Suprapubic skin (tissue), 4 donors: Measurements from ENCODE around the gene ISY1. TPM values are rescaled to one million over a fixed set of nuclear protein-coding genes. Genes with fewer than 3 reads are reported as not detected.
"Not testable (repeated sequence)": the region's sequence is repeated elsewhere in the genome, so short reads cannot be mapped to it uniquely, and the experiment has no call there.

ENCODE experiments used
- DNase-seq, 2 donors: peaks; one replicate each; pipeline ENCODE4 v3.0.0-alpha.2; 2019; ENCODE audit warnings: low spot score in 2 of 2
- H3K27ac ChIP-seq: fragments of 200-600 bp; sonication (generic); one replicate; pipeline ENCODE4 v1.5.1; 2019
- H3K27me3 ChIP-seq: fragments of 200-600 bp; sonication (generic); one replicate; pipeline ENCODE4 v1.5.1; 2019
- H3K36me3 ChIP-seq: fragments of 200-600 bp; sonication (generic); one replicate; pipeline ENCODE4 v1.5.1; 2019
- H3K4me1 ChIP-seq: fragments of 200-600 bp; sonication (generic); one replicate; pipeline ENCODE4 v1.5.1; 2019
- H3K4me3 ChIP-seq: fragments of 200-600 bp; sonication (generic); one replicate; pipeline ENCODE4 v1.5.1; 2019; ENCODE audit warnings: mild to moderate bottlenecking
- H3K9me3 ChIP-seq: fragments of 200-600 bp; sonication (generic); one replicate; pipeline ENCODE4 v1.5.1; 2019
- EP300 ChIP-seq: sonication (generic); formaldehyde crosslinking; IDR thresholded peaks from one replicate; pipeline ENCODE4 v1.6.1; 2017; ENCODE audit warnings: antibody characterized with exemption
- POLR2A ChIP-seq, 2 donors: fragments of 450-650 bp; IDR thresholded peaks; one replicate each; pipeline ENCODE4 v1.6.1; 2017; ENCODE audit warnings: antibody characterized with exemption in 2 of 2, mild to moderate bottlenecking in 2 of 2, moderate library complexity in 2 of 2
- POLR2AphosphoS5 ChIP-seq, 3 donors: sonication (generic); formaldehyde crosslinking; IDR thresholded peaks; one replicate each; pipeline ENCODE4 v1.6.1; 2017; ENCODE audit warnings: antibody characterized with exemption in 3 of 3
- WGBS: methylation state at CpG from one replicate; pipeline ENCODE4 v1.1.5; 2018; 5-methylcytosine and 5-hydroxymethylcytosine counted together
- total RNA-seq, 4 donors: library from RNA; depleted of rRNA; stranded (reverse); fragments of >200 nt; gene quantifications; one replicate each; pipeline ENCODE4 v1.1.0, GENCODE V29; 2016
- TF ChIP-seq, protein P1 (sequence below), 2 donors: fragments of 200-600 bp in 1 of 2; fragments of 450-650 bp in 1 of 2; sonication (generic) in 1 of 2; IDR thresholded peaks; one replicate each; pipeline ENCODE4 v1.5.1; 2016 to 2019; ENCODE audit warnings: antibody characterized with exemption in 2 of 2, mild to moderate bottlenecking in 1 of 2, moderate library complexity in 1 of 2

The ISY1 gene
- total RNA-seq, 4 donors from 2014 or later, result 6.3 to 18.2 (median 16.3) TPM

DNA sequence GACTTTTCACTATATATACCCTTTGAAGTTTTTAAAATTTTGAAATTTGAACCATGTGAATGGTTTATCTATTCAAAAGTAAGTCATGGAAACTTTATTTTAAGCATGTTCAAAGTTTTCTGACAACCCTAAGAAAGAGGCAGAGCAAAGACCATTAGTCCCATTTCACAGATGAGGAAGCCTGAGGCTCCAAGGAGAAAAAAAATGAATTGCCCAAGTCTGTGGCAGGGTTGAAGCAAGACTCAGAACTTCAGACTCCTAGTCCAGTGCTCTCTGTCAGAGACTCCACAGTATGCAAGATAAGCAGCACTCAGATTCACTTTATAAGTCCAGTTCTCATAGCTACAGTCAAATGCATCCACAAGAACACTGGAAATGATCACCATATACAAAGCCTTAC is 43.7 kb downstream of the ISY1 start:
- no peaks in the 10 kb centered on the region for H3K36me3 ChIP-seq
- H3K27ac ChIP-seq, result no peak overlapping the region
- DNase-seq, result no peak
- no peaks in the 10 kb centered on the region for H3K9me3 ChIP-seq
- peaks cover 28% of the 10 kb centered on the region for H3K4me1 ChIP-seq
- no peak overlapping the region for H3K4me3 ChIP-seq
- TF ChIP-seq, protein P1, sequence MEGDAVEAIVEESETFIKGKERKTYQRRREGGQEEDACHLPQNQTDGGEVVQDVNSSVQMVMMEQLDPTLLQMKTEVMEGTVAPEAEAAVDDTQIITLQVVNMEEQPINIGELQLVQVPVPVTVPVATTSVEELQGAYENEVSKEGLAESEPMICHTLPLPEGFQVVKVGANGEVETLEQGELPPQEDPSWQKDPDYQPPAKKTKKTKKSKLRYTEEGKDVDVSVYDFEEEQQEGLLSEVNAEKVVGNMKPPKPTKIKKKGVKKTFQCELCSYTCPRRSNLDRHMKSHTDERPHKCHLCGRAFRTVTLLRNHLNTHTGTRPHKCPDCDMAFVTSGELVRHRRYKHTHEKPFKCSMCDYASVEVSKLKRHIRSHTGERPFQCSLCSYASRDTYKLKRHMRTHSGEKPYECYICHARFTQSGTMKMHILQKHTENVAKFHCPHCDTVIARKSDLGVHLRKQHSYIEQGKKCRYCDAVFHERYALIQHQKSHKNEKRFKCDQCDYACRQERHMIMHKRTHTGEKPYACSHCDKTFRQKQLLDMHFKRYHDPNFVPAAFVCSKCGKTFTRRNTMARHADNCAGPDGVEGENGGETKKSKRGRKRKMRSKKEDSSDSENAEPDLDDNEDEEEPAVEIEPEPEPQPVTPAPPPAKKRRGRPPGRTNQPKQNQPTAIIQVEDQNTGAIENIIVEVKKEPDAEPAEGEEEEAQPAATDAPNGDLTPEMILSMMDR (IDR thresholded peaks at IDR 0.05), result no peak
- TF ChIP-seq EP300, result no peak
- no peak for TF ChIP-seq POLR2AphosphoS5 (IDR thresholded peaks at IDR 0.05)
- TF ChIP-seq POLR2A (IDR thresholded peaks at IDR 0.05), result no peak
- H3K27me3 ChIP-seq, result no peaks in the 10 kb centered on the region

GRCh38 chr3:129116482-129116946 is 44.3 kb downstream of the ISY1 start:
- DNase-seq, result no peak
- TF ChIP-seq POLR2A (IDR thresholded peaks at IDR 0.05) (no peak), POLR2AphosphoS5 (IDR thresholded peaks at IDR 0.05) (no peak), EP300 (no peak)
- TF ChIP-seq, protein P1 (IDR thresholded peaks at IDR 0.05), result no peak
- Histone ChIP-seq H3K4me1 (peaks cover 24% of the 10 kb centered on the region), H3K27me3 (no peaks in the 10 kb centered on the region), H3K27ac (no peak overlapping the region), H3K4me3 (no peak overlapping the region), H3K9me3 (no peaks in the 10 kb centered on the region), H3K36me3 (no peaks in the 10 kb centered on the region)
- WGBS, result 69% methylated on average over 5 of the region's 5 CpGs

- H3K4me1 ChIP-seq, result peaks cover 15% of the 10 kb centered on the region
- 89% methylated on average over 6 of the region's 6 CpGs for WGBS
- no peak for DNase-seq
- TF ChIP-seq POLR2AphosphoS5 (IDR thresholded peaks at IDR 0.05), result no peak
- TF ChIP-seq, protein P1 (IDR thresholded peaks at IDR 0.05), result no peak
- TF ChIP-seq POLR2A (IDR thresholded peaks at IDR 0.05), result no peak
- no peak for TF ChIP-seq EP300
- H3K27me3 ChIP-seq, result no peaks in the 10 kb centered on the region
- H3K9me3 ChIP-seq, result no peaks in the 10 kb centered on the region
- no peak overlapping the region for H3K4me3 ChIP-seq
- H3K36me3 ChIP-seq, result peaks cover 9% of the 10 kb centered on the region
- no peak overlapping the region for H3K27ac ChIP-seq
Observed at GRCh38 chr3:129114455-129114854, 46.4 kb downstream of the ISY1 start.

DNA sequence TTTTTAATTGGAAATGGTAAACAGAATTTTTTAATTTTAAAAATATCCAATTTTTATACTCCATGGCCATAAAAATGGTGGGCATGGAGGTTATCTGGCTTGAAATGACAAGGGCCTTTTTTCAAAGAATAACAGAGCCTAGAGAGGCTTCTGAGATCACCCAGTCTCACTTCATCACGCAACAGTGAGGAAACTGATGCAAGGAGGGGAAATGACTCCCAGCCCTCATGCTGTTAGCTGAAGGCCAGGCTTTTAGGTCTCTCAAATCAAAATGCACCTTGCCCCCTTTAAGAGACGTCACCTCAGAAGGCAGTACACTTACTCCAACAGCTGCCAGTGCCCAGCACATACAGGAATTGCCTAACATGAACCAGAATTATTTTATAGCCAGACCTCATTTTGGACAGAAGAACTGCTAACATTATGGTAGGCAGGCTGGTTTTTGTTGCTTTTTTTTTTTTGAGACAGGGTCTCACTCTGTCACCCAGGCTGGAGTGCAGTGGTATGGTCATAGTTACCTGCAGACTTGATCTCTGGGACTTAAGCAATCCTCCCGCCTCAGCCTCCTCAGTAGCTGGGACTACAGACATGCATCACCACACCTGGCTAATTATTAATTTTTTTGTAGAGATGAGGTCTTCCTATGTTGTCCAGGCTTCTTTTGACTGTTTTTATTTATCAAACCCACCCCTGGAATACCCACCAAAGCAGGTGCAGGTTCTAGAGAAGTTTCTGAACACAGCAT is 48.4 kb downstream of the ISY1 start:
- no peak overlapping the region for H3K4me3 ChIP-seq
- peaks cover 5% of the 10 kb centered on the region for H3K4me1 ChIP-seq
- H3K27me3 ChIP-seq, result no peaks in the 10 kb centered on the region
- peaks cover 12% of the 10 kb centered on the region for H3K36me3 ChIP-seq
- DNase-seq, result no peak
- WGBS, result 89% methylated on average over 3 of the region's 3 CpGs
- H3K27ac ChIP-seq, result no peak overlapping the region
- no peaks in the 10 kb centered on the region for H3K9me3 ChIP-seq
- TF ChIP-seq POLR2A (IDR thresholded peaks at IDR 0.05) (no peak), POLR2AphosphoS5 (IDR thresholded peaks at IDR 0.05) (no peak)
- TF ChIP-seq, protein P1 (IDR thresholded peaks at IDR 0.05), result no peak

DNA sequence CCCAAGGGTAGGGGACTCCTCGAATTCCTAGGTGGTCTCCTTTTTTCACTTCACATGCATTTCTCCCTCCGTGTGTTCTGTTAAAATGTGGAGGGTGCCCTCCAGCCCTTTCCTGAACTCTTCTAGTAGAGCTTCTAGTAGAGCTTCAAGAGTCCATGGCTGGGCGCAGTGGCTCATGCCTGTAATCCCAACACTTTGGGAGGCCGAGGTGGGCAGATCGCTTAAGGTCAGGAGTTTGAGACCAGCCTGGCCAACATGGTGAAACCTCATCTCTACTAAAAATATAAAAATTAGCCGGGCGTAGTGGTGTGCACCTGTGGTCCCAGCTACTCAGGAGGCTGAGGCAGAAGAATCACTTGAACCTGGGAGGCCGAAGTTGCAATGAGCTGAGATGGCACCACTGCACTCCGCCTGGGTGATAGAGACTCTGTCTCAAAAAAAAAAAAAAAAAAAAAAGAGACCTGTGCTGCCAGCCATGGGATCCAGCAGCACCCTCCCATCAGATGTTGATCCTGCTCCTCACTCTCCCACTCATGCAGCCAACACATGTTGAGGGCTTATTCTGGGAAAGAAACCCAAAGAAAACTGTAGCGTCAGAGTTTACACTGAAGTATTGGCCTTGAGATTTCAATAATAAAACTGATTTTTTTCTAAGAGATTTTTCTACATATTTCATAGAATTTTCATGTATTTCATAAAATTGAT is 49.6 kb downstream of the ISY1 start:
- not testable (repeated sequence) for H3K27ac ChIP-seq, H3K4me3 ChIP-seq, H3K27me3 ChIP-seq, H3K4me1 ChIP-seq, DNase-seq, H3K9me3 ChIP-seq
- WGBS, result 95% methylated on average over 10 of the region's 10 CpGs
- H3K36me3 ChIP-seq, result peaks cover 20% of the 10 kb centered on the region
